Vagina (tissue), 2 donors: Measurements from ENCODE around the gene GANAB.

Experiments used
- POLR2A ChIP-seq, 2 donors: fragments of 450-650 bp; IDR thresholded peaks; one replicate each; pipeline ENCODE4 v1.6.1; 2017; ENCODE audit warnings: antibody characterized with exemption in 2 of 2, mild to moderate bottlenecking in 2 of 2, moderate library complexity in 2 of 2
- TF ChIP-seq, protein P1 (sequence below), 3 experiments: fragments of 450-650 bp in 2 of 3; fragments of 200-600 bp in 1 of 3; sonication (generic) in 1 of 3; IDR thresholded peaks; one replicate each; pipeline ENCODE4 v1.5.1; 2017 to 2019; ENCODE audit warnings: antibody characterized with exemption in 3 of 3, mild to moderate bottlenecking in 2 of 3, moderate library complexity in 2 of 3

DNA sequence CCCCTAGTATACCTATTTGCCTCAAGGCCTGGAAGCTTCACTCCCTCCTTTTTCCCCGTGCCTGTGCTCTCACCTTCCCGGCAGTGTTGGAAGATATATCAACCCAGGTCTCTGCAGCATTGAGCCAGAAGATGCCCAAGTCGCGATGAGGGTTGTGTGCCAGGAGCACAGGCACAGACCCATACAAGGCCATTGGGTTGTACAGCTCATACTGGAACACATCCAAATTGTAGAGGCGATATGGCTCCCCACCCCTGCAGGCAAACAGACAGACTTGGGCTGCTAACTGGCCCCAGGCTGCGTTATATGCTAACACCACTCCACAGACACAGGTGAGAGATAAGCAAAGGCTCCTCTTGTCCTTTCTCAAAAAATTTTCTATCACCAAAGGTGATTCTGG, 13.9 kb downstream of the GANAB start:
- TF ChIP-seq, protein P1, sequence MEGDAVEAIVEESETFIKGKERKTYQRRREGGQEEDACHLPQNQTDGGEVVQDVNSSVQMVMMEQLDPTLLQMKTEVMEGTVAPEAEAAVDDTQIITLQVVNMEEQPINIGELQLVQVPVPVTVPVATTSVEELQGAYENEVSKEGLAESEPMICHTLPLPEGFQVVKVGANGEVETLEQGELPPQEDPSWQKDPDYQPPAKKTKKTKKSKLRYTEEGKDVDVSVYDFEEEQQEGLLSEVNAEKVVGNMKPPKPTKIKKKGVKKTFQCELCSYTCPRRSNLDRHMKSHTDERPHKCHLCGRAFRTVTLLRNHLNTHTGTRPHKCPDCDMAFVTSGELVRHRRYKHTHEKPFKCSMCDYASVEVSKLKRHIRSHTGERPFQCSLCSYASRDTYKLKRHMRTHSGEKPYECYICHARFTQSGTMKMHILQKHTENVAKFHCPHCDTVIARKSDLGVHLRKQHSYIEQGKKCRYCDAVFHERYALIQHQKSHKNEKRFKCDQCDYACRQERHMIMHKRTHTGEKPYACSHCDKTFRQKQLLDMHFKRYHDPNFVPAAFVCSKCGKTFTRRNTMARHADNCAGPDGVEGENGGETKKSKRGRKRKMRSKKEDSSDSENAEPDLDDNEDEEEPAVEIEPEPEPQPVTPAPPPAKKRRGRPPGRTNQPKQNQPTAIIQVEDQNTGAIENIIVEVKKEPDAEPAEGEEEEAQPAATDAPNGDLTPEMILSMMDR (IDR thresholded peaks at IDR 0.05), result no peak
- no peak for TF ChIP-seq POLR2A (IDR thresholded peaks at IDR 0.05)
